Medulla oblongata (tissue), 1 donor: Measurements from ENCODE around the gene POU2AF2.
"Not testable (repeated sequence)": the region's sequence is repeated elsewhere in the genome, so short reads cannot be mapped to it uniquely, and the experiment has no call there.

ENCODE experiments used
- DNase-seq: peaks from one replicate; pipeline ENCODE4 v3.0.0-alpha.2; 2015; ENCODE audit errors: extremely low spot score

The POU2AF2 gene

DNA sequence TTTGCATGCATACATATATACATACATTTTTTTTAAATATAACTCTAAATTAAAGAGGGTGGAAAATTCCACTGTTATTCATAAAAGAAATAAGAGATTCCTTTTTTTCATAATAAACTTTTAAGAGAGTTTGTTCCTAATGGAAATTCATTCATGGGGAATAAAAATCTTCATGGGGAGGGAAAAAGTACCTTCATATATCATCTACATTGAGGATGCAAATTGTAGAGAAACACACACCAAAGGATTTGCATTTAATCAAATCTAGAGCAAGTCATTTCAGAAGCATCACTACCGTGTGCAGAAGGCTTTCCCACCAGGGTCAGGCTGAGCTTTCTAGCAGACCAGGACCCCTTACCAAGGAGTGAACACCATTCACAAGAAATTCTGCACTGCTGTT is at the start of gene POU2AF2:
POU2AF2 (plus strand) TSS at position 301 of the 400 bp plus-strand sequence. CDS start 129 bp downstream, outside the sequence.
- DNase-seq = no peak

DNA sequence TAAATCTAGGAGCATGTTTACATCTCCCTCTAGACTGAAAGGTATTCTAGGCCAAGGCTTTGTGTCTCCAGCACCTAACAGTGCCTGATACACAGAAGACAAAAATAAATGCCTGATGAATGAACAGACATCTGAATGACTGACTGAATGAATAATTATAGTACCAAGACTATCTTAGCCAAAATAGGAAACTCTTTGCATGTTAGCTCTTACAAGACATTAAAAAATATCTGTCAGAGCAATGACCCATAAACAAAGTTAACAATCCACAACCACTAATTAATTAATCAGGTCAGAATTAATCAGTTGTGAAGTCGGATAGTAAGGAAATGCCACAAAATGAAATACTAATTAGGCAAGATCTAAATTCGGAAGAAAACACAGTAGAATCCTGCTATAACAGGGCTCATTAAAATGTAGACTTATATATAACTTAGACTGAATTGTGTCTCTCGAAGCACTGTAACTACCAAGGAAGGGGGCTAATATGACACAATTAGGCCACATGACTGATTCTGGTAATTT is 45.5 kb upstream of the POU2AF2 start:
- DNase-seq = no peak

GRCh38 chr11:111204211-111204610 is 41.3 kb upstream of the POU2AF2 start:
- DNase-seq = no peak

GRCh38 chr11:111205632-111206385 is 39.7 kb upstream of the POU2AF2 start:
- DNase-seq = no peak

DNA sequence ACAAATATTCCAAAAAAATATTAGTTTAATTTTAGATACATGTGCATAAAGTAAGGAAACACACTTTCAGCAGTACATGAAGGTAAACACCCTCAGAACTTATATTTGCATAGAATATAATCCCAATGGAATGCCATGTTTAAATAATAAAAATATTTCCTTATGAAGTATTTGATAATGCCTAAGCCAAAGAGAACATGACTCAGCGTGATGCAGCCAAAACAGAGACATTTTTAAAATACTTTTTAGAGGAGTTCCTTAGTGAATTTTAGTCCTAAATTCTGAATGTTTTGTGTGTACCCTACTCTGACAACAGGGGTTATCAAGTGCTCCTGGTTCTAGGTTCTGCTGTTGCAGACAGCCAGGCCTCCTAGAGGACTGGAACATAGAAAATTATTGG is 39.1 kb upstream of the POU2AF2 start:
- no peak for DNase-seq

- no peak for DNase-seq
Observed at GRCh38 chr11:111207213-111207612, 38.3 kb upstream of the POU2AF2 start.

GRCh38 chr11:111209543-111210355 is 35.8 kb upstream of the POU2AF2 start:
- DNase-seq = no peak

DNA sequence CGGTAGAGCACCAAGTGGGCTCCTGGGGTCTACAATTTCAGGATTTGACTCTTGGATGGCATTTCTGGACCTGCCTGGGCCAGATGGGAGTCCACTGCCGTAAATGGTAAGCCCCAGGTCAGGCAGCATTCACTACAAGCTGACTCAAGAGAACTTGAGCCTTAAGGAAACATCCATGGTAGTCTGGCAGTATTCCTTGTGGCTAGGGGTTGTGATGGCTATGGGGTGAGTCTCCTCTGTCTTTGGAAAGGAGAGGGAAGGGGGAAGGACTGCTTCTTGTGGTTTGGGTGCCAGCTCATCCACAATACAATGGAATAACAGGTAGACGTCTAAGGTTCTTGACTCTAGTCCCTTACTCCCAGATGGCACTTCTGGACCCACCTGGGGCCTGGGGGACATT is 32.3 kb upstream of the POU2AF2 start:
- DNase-seq = no peak

DNA sequence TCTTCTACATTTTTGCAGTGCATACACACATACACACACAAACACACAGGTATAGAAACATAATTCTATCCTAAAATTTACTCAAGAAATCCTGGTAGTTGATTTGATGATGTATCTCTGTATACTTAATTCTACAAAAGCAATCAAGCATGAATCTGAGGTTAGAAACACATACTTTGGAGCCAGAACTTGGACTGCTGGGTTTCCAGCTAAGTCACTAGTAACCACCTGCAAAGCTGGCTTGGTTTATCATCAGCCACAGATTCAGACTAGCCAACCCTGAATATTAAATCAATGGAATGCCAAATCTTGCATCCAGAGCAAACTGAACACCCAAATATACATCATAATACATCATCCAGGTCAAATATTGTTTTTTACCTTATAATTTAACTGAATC is 24.8 kb upstream of the POU2AF2 start:
- no peak for DNase-seq

DNA sequence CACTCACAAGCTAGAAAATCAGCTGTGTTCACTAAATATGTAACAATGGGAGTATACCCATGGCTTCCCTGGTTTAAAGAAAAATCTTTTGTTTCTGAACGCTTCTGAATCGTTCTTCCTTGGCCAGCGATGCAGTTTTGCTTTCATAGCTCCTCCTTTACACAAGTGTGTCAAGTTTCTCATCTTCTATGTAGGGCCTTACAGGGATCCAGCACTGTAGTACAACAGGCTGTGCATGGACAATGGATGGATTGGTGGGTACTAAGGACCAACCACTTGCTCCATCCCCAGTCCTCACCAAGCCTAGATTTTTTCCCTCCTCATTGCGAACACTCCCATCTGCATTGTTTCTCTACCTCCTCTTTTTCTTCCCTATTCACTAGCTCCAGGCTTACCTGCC is 24.3 kb upstream of the POU2AF2 start:
- no peak for DNase-seq

DNA sequence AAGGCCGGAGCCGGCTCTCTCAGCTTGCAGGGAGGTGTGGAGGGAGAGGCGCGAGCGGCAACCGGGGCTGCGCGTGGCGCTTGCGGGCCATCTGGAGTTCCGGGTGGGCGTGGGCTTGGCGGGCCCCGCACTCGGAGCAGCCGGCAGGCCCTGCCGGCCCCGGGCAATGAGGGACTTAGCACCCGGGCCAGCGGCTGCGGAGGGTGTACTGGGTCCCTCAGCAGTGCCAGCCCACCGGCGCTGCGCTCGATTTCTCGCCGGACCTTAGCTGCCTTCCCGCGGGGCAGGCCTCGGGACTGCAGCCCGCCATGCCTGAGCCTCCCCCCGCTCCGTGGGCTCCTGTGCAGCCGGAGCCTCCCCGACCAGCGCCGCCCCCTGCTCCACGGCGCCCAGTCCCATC is 23.6 kb upstream of the POU2AF2 start:
- DNase-seq = not testable (repeated sequence)

- not testable (repeated sequence) for DNase-seq
Observed at GRCh38 chr11:111222821-111223455, 22.6 kb upstream of the POU2AF2 start.

DNA sequence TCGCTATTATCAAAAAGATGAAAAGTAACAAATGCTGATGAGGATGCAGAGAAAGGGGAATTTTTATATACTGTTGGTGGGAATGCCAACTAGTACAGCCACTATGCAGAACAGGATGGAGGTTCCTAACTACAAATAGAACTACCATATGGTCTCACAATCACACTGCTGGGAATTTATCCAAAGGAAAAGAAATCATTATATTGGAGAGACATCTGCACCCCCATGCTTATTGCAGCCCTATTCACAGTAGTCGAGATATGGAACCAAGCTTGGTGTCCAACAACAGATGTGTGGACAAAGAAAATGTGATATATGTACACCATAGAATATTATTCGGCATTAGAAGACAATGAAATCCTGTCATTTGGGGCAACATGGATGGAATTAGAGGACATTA is 19.6 kb upstream of the POU2AF2 start:
- DNase-seq = no peak

- DNase-seq = no peak
Observed at GRCh38 chr11:111229604-111230003, 15.9 kb upstream of the POU2AF2 start.

- no peak for DNase-seq
Observed at GRCh38 chr11:111230122-111230465, 15.4 kb upstream of the POU2AF2 start.

- no peak for DNase-seq
Observed at GRCh38 chr11:111231836-111232235, 13.7 kb upstream of the POU2AF2 start.

- no peak for DNase-seq
Observed at GRCh38 chr11:111236383-111236782, 9.1 kb upstream of the POU2AF2 start.

- no peak for DNase-seq
Observed at GRCh38 chr11:111237926-111238325, 7.6 kb upstream of the POU2AF2 start.

DNA sequence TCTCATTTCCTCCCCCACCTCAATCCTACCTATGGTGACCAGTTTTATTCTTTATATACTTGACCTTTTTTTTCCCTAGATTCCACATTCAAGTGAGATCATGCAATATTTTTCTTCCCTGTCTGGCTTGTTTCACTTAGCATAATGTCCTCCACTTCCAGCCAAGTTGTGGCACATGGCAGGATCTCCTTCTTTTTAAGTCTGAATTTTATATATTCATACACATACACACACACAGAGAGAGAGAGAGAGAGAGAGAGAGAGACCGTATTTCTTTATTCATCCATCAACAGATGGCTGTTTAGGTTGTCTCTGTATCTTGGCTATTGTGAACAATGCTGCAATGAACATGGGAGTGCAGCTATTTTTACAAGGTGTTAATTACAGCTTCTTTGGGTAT is 1.4 kb downstream of the POU2AF2 start:
- no peak for DNase-seq

- no peak for DNase-seq
Observed at GRCh38 chr11:111250936-111251335, 5.4 kb downstream of the POU2AF2 start.

DNA sequence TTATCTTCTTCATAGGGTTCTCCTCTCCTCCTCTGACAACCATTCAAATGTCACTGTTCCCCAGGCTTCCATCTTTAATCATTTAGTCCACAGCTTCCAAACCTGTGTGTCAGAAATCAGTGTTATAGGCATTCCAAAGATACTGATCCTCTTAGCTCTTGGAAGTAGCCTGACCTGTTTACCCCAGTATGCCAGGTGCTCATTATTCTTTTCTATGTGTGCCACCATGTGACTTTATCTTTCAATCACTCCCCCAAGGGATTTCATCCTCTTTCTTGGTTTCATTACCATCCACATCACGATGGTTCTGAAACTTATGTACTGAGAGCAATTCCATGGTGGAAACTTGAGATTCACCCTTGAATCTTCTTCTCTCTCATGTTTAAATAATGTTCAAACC is 7.6 kb downstream of the POU2AF2 start:
- no peak for DNase-seq

- DNase-seq = no peak
Observed at GRCh38 chr11:111253630-111254029, 8.1 kb downstream of the POU2AF2 start.
